Brain microvascular endothelial cell (primary cell): ENCODE data around the gene AMER3.

Source experiments
- DNase-seq: peaks from one replicate; pipeline ENCODE4 v3.0.0-alpha.2; 2020
- H3K27ac ChIP-seq: fragments of 250-450 bp; sonication (Bioruptor Pico); 2 replicates; pipeline ENCODE4 v1.5.1; 2020; ENCODE audit warnings: mild to moderate bottlenecking, moderate library complexity
- H3K27me3 ChIP-seq: fragments of 250-450 bp; sonication (Bioruptor Pico); replicated peaks from 2 replicates; pipeline ENCODE4 v1.5.1; 2020; ENCODE audit warnings: mild to moderate bottlenecking
- H3K36me3 ChIP-seq: fragments of 250-450 bp; sonication (Bioruptor Pico); replicated peaks from 2 replicates; pipeline ENCODE4 v1.5.1; 2020; ENCODE audit warnings: mild to moderate bottlenecking
- H3K4me3 ChIP-seq: 2 replicates; pipeline ENCODE4 v1.5.1; 2011; ENCODE audit warnings: low read depth, mild to moderate bottlenecking, control low read depth, low read length, moderate library complexity
- in situ Hi-C: cut with HindIII; loops from 2 replicates; pipeline ENCODE4 v1.10.0; 2017; ENCODE audit warnings: low sequenced_read_pairs, low pct_ligation_motif_present
- TF ChIP-seq, protein P1 (sequence below): IDR thresholded peaks from 2 replicates; pipeline ENCODE4 v1.5.1; 2011; ENCODE audit warnings: low read depth, mild to moderate bottlenecking, moderate library complexity, low read length, control low read depth, inconsistent platforms; ENCODE audit errors: missing control alignments

Gene AMER3

GRCh38 chr2:130791617-130791939 is 36.2 kb downstream of the AMER3 start:
- in situ Hi-C loops: no loop called here
- no peak for DNase-seq

DNA sequence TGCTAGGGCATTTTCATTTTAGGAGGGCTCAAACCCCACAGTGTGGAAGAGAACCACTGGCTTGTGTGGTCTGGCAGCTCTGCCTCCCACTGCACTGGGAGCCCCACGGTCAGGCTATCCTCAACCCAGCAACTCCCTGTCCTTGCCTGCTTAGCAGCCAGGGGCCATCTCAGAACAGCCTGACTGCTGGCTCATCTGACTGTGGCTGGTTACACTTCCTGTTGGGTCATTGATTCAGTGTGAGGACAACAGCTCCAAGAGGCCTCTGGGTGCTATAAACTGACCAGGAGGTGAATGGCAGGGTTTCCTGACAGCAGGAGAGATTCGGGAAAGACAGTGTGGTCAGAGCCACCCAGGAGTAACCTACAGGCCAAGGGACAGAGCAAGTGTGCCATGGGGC is 40.1 kb downstream of the AMER3 start:
- no peak overlapping the region for H3K27ac ChIP-seq
- in situ Hi-C loops: no loop called here
- no peaks in the 10 kb centered on the region for H3K27me3 ChIP-seq
- TF ChIP-seq, protein P1, sequence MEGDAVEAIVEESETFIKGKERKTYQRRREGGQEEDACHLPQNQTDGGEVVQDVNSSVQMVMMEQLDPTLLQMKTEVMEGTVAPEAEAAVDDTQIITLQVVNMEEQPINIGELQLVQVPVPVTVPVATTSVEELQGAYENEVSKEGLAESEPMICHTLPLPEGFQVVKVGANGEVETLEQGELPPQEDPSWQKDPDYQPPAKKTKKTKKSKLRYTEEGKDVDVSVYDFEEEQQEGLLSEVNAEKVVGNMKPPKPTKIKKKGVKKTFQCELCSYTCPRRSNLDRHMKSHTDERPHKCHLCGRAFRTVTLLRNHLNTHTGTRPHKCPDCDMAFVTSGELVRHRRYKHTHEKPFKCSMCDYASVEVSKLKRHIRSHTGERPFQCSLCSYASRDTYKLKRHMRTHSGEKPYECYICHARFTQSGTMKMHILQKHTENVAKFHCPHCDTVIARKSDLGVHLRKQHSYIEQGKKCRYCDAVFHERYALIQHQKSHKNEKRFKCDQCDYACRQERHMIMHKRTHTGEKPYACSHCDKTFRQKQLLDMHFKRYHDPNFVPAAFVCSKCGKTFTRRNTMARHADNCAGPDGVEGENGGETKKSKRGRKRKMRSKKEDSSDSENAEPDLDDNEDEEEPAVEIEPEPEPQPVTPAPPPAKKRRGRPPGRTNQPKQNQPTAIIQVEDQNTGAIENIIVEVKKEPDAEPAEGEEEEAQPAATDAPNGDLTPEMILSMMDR: no peak
- no peaks in the 10 kb centered on the region for H3K36me3 ChIP-seq
- no peak overlapping the region for H3K4me3 ChIP-seq
- peak; percentile 7 for DNase-seq

More at GRCh38 chr2:130791617-130791939, 36.2 kb downstream of the AMER3 start:
- Histone ChIP-seq H3K27ac (no peak overlapping the region), H3K27me3 (no peaks in the 10 kb centered on the region), H3K4me3 (no peak overlapping the region), H3K36me3 (no peaks in the 10 kb centered on the region)
- TF ChIP-seq, protein P1: no peak

- H3K4me3 ChIP-seq: no peak overlapping the region
- no peak overlapping the region for H3K27ac ChIP-seq
- H3K27me3 ChIP-seq: no peaks in the 10 kb centered on the region
- no peak for DNase-seq
- H3K36me3 ChIP-seq: no peaks in the 10 kb centered on the region
- TF ChIP-seq, protein P1: no peak
- in situ Hi-C loops: no loop called here
These were observed 41.0 kb downstream of the AMER3 start for GRCh38 chr2:130796290-130796689.

GRCh38 chr2:130797493-130798435 is 42.4 kb downstream of the AMER3 start:
- peak; percentile 74 for DNase-seq
- H3K27ac ChIP-seq: peak overlapping the region; percentile 33
- no peaks in the 10 kb centered on the region for H3K27me3 ChIP-seq
- peak overlapping the region; percentile 70 for H3K4me3 ChIP-seq
- in situ Hi-C loops: no loop called here
- no peaks in the 10 kb centered on the region for H3K36me3 ChIP-seq
- TF ChIP-seq, protein P1: peak; percentile 85

DNA sequence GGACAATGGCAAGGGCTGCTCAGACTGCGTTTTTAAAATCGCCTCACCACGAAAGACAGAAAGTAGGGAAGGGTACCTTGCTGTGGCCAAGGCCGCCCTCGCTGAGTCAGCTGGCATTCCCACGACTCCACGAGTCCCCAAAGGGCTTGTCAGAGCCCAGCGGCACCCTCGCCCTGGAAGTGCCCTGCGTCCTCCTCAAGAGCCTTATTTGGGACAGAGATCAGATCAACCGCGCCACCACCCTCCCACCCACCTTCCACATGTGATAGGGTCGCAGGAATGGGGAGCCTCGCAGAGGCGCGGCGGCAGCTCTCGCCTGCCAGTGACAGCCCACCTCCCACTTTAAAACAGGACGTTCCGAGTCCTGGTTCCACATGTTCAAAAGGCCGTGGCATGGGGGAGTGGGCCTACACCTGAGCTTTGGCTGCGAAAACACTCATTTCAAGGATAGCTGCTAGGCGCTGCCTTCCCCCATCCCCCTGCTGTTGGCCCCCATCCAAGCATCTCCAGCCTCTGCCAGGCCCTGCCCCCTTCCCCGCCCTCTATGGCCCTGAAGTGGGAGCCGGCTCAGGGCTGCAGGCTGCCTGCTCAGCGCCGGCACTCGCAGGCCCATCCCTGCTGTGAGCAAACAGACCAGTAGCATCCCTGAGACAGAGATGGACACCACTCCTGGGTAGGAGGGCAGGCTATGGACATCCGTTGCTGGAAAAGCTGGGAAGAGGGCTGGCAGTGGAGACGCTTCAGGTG is 43.3 kb downstream of the AMER3 start:
- TF ChIP-seq, protein P1: no peak
- Histone ChIP-seq H3K4me3 (peak overlapping the region; percentile 70), H3K36me3 (no peaks in the 10 kb centered on the region), H3K27me3 (no peaks in the 10 kb centered on the region), H3K27ac (no peak overlapping the region)
- DNase-seq: no peak
- in situ Hi-C loops: no loop called here
